C4-2B (cell line): ENCODE data around the gene NDST4.

ENCODE experiments used
- ZFX ChIP-seq: fragments of 450-650 bp; IDR thresholded peaks from 2 replicates; pipeline ENCODE4 v1.6.1; 2017
- TF ChIP-seq, protein P1 (sequence below): fragments of 450-650 bp; conservative IDR thresholded peaks from 2 replicates; pipeline ENCODE4 v1.5.1; 2017; ENCODE audit warnings: mild to moderate bottlenecking

DNA sequence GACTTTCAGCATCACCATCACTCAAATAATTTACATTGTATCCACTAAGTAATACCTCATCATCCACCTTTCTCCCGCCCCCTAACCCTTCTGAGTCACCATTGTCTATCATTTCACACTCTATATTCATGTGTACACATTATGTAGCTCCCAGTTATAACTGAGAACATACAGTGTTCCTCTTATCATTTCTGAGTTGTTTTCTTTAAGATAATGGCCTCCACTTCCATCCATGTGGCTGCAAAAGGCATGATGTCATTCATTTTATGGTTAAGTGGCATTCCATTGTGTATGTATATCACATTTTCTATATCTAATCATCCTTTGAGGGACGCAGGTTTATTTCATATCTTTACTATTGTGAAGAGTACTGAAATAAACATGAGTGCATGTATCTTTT, 14.6 kb upstream of the NDST4 start:
- TF ChIP-seq, protein P1, sequence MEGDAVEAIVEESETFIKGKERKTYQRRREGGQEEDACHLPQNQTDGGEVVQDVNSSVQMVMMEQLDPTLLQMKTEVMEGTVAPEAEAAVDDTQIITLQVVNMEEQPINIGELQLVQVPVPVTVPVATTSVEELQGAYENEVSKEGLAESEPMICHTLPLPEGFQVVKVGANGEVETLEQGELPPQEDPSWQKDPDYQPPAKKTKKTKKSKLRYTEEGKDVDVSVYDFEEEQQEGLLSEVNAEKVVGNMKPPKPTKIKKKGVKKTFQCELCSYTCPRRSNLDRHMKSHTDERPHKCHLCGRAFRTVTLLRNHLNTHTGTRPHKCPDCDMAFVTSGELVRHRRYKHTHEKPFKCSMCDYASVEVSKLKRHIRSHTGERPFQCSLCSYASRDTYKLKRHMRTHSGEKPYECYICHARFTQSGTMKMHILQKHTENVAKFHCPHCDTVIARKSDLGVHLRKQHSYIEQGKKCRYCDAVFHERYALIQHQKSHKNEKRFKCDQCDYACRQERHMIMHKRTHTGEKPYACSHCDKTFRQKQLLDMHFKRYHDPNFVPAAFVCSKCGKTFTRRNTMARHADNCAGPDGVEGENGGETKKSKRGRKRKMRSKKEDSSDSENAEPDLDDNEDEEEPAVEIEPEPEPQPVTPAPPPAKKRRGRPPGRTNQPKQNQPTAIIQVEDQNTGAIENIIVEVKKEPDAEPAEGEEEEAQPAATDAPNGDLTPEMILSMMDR, result no peak
- no peak for TF ChIP-seq ZFX
